Measurements from ENCODE around the gene ARHGAP6. TPM values are rescaled to one million over a fixed set of nuclear protein-coding genes. Genes with fewer than 3 reads are reported as not detected.

Gene ARHGAP6
- total and polyA plus RNA-seq, 2 of the 4 experiments (the other 2 are of a cell fraction) = 1.4 to 1.8 TPM

- Histone ChIP-seq H3K56ac (ENCODE audit: extremely low read depth, insufficient read depth, low read length) (no peak overlapping the region), H3K27me3 (ENCODE audit: control insufficient read depth, insufficient read depth, low read length) (no peaks in the 10 kb centered on the region; the same call in 1 of the 2 replicates), H4K91ac (ENCODE audit: insufficient read depth, low read depth, low read length) (no peak overlapping the region), H3K23ac (ENCODE audit: low read depth, low read length) (no peak overlapping the region), H4K5ac (ENCODE audit: low read depth, low read length) (no peak overlapping the region), H2BK20ac (ENCODE audit: low read depth, low read length) (no peak overlapping the region), H3K14ac (replicated peaks; ENCODE audit: low read depth, low read length) (no peak overlapping the region), H2AFZ (replicated peaks; ENCODE audit: low read length, poor library complexity) (no peak overlapping the region), H3K18ac (ENCODE audit: low read depth, low read length) (no peak overlapping the region), H2AK9ac (replicated peaks; ENCODE audit: low read depth, low read length, poor library complexity) (no peak overlapping the region), H3K9ac (ENCODE audit: low read depth, low read length) (no peak overlapping the region), H3K4me3 (ENCODE audit: insufficient read depth, low read depth, low read length) (no peak overlapping the region), H3K9me3 (ENCODE audit: control insufficient read depth, insufficient read depth, low read length) (no peaks in the 10 kb centered on the region), H3K4ac (ENCODE audit: low read depth, low read length) (no peak overlapping the region), H3K27ac (ENCODE audit: insufficient read depth, low read length) (no peak overlapping the region), H3K36me3 (ENCODE audit: control insufficient read depth, insufficient read depth, low read length) (no peaks in the 10 kb centered on the region), H4K20me1 (ENCODE audit: insufficient read depth, low read length) (no peaks in the 10 kb centered on the region), H4K8ac (ENCODE audit: low read depth in 2 of 2, low read length in 2 of 2) (no peak overlapping the region), H3K79me1 (ENCODE audit: low read depth in 1 of 2, low read length in 2 of 2) (no peaks in the 10 kb centered on the region), H2BK15ac (ENCODE audit: low read depth, low read length) (no peak overlapping the region), H2BK120ac (ENCODE audit: low read depth, low read length) (no peak overlapping the region), H2BK5ac (ENCODE audit: low read depth, low read length, poor library complexity, severe bottlenecking) (no peak overlapping the region), H3K4me1 (ENCODE audit: control insufficient read depth, insufficient read depth, low read length) (no peaks in the 10 kb centered on the region), H2AK5ac (ENCODE audit: low read depth, low read length) (no peak overlapping the region), H3K4me2 (ENCODE audit: low read depth, low read length) (no peak overlapping the region), H3K9me1 (ENCODE audit: insufficient read depth, low read length) (no peaks in the 10 kb centered on the region)
- intact Hi-C loops (cut with micrococcal nuclease) = no loop called here
- POLR2A ChIA-PET (ENCODE audit: unreplicated experiment) = no interaction called here
- TF ChIP-seq, protein P1, sequence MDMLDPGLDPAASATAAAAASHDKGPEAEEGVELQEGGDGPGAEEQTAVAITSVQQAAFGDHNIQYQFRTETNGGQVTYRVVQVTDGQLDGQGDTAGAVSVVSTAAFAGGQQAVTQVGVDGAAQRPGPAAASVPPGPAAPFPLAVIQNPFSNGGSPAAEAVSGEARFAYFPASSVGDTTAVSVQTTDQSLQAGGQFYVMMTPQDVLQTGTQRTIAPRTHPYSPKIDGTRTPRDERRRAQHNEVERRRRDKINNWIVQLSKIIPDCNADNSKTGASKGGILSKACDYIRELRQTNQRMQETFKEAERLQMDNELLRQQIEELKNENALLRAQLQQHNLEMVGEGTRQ (IDR thresholded peaks at IDR 0.05; ENCODE audit: low read depth, low read length) = no peak
- TF ChIP-seq, protein P2, sequence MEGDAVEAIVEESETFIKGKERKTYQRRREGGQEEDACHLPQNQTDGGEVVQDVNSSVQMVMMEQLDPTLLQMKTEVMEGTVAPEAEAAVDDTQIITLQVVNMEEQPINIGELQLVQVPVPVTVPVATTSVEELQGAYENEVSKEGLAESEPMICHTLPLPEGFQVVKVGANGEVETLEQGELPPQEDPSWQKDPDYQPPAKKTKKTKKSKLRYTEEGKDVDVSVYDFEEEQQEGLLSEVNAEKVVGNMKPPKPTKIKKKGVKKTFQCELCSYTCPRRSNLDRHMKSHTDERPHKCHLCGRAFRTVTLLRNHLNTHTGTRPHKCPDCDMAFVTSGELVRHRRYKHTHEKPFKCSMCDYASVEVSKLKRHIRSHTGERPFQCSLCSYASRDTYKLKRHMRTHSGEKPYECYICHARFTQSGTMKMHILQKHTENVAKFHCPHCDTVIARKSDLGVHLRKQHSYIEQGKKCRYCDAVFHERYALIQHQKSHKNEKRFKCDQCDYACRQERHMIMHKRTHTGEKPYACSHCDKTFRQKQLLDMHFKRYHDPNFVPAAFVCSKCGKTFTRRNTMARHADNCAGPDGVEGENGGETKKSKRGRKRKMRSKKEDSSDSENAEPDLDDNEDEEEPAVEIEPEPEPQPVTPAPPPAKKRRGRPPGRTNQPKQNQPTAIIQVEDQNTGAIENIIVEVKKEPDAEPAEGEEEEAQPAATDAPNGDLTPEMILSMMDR (conservative IDR thresholded peaks at IDR 0.05; ENCODE audit: low read depth, low read length) = no peak
- TF ChIP-seq RCOR1 (IDR thresholded peaks at IDR 0.05; ENCODE audit: insufficient replicate concordance, low read length) = no peak
- TF ChIP-seq RFX5 (IDR thresholded peaks at IDR 0.05; ENCODE audit: low read depth, low read length) = no peak
- TF ChIP-seq POLR2A (IDR thresholded peaks at IDR 0.05; ENCODE audit: low read depth, low read length) = no peak
- no peak for TF ChIP-seq MXI1 (IDR thresholded peaks at IDR 0.05; ENCODE audit: borderline replicate concordance, low read depth, low read length)
- CTCF ChIA-PET = no interaction called here
- WGBS, 2 experiments (ENCODE audit: extremely low coverage in 2 of 2, insufficient read length in 1 of 2) = no CpG with 5 or more reads among the region's 1 CpG
- dilution Hi-C loops (cut with HindIII; ENCODE audit: low sequenced_read_pairs, unreplicated experiment) = no loop called here
- DNase-seq (no peak), ATAC-seq (ENCODE audit: low read depth) (no peak)
- BruUV-seq (replicated peaks) = no TSS peak
- in situ Hi-C loops (cut with MboI; ENCODE audit: low sequenced_read_pairs) = no loop called here
These were observed 54.6 kb downstream of the ARHGAP6 start for GRCh38 chrX:11611161-11611560.
